GM19043 (cell line): Measurements from ENCODE around the gene FOXC1.

Experiments
- ATAC-seq: cut with Tn5 transposase; IDR thresholded peaks from one replicate; pipeline ENCODE4 v1.9.1; 2021; ENCODE audit warnings: low read depth; ENCODE audit not compliant: unreplicated experiment

The FOXC1 gene

DNA sequence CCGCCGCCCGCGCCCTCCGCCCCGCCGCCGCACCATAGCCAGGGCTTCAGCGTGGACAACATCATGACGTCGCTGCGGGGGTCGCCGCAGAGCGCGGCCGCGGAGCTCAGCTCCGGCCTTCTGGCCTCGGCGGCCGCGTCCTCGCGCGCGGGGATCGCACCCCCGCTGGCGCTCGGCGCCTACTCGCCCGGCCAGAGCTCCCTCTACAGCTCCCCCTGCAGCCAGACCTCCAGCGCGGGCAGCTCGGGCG is 1.5 kb downstream of the FOXC1 start:
- no peak for ATAC-seq

DNA sequence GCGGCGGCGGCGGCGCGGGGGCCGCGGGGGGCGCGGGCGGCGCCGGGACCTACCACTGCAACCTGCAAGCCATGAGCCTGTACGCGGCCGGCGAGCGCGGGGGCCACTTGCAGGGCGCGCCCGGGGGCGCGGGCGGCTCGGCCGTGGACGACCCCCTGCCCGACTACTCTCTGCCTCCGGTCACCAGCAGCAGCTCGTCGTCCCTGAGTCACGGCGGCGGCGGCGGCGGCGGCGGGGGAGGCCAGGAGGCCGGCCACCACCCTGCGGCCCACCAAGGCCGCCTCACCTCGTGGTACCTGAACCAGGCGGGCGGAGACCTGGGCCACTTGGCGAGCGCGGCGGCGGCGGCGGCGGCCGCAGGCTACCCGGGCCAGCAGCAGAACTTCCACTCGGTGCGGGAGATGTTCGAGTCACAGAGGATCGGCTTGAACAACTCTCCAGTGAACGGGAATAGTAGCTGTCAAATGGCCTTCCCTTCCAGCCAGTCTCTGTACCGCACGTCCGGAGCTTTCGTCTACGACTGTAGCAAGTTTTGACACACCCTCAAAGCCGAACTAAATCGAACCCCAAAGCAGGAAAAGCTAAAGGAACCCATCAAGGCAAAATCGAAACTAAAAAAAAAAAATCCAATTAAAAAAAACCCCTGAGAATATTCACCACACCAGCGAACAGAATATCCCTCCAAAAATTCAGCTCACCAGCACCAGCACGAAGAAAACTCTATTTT is 2.0 kb downstream of the FOXC1 start:
- ATAC-seq = no peak

DNA sequence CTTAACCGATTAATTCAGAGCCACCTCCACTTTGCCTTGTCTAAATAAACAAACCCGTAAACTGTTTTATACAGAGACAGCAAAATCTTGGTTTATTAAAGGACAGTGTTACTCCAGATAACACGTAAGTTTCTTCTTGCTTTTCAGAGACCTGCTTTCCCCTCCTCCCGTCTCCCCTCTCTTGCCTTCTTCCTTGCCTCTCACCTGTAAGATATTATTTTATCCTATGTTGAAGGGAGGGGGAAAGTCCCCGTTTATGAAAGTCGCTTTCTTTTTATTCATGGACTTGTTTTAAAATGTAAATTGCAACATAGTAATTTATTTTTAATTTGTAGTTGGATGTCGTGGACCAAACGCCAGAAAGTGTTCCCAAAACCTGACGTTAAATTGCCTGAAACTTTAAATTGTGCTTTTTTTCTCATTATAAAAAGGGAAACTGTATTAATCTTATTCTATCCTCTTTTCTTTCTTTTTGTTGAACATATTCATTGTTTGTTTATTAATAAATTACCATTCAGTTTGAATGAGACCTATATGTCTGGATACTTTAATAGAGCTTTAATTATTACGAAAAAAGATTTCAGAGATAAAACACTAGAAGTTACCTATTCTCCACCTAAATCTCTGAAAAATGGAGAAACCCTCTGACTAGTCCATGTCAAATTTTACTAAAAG is 2.7 kb downstream of the FOXC1 start:
- no peak for ATAC-seq

DNA sequence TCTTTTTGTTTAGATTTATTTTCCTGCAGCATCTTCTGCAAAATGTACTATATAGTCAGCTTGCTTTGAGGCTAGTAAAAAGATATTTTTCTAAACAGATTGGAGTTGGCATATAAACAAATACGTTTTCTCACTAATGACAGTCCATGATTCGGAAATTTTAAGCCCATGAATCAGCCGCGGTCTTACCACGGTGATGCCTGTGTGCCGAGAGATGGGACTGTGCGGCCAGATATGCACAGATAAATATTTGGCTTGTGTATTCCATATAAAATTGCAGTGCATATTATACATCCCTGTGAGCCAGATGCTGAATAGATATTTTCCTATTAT is 3.2 kb downstream of the FOXC1 start:
- no peak for ATAC-seq

DNA sequence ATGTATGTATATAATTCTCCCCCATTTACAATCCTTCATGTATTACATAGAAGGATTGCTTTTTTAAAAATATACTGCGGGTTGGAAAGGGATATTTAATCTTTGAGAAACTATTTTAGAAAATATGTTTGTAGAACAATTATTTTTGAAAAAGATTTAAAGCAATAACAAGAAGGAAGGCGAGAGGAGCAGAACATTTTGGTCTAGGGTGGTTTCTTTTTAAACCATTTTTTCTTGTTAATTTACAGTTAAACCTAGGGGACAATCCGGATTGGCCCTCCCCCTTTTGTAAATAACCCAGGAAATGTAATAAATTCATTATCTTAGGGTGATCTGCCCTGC is 3.6 kb downstream of the FOXC1 start:
- ATAC-seq = no peak

DNA sequence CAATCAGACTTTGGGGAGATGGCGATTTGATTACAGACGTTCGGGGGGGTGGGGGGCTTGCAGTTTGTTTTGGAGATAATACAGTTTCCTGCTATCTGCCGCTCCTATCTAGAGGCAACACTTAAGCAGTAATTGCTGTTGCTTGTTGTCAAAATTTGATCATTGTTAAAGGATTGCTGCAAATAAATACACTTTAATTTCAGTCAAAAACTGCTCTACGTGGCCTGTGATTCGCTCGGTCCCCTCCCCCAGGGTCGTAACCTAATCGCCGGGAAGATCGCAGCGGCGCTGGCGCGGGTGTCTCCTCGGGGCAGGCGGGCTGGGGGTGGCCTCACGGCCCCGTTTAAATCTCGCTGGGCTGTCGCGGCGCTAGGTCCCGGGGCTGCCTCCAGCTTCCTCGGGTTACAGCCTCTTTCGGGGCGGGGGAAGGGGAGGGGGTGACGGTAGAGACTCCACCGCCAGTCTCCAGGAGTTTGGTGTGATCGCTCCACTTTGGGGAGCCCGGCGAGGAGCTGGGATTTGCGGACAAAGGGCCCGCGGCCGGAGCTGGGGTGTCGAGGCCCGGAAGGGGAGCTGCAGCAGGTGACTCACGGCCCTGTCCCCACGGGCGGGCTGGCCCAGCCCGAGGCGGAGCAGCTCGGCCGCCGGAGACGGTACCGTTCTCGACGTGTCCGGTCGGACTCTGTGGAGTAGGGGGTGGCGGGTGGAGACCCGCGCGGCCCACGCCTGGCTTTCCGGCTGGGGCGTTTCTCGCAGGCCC is 4.2 kb downstream of the FOXC1 start:
- no peak for ATAC-seq

DNA sequence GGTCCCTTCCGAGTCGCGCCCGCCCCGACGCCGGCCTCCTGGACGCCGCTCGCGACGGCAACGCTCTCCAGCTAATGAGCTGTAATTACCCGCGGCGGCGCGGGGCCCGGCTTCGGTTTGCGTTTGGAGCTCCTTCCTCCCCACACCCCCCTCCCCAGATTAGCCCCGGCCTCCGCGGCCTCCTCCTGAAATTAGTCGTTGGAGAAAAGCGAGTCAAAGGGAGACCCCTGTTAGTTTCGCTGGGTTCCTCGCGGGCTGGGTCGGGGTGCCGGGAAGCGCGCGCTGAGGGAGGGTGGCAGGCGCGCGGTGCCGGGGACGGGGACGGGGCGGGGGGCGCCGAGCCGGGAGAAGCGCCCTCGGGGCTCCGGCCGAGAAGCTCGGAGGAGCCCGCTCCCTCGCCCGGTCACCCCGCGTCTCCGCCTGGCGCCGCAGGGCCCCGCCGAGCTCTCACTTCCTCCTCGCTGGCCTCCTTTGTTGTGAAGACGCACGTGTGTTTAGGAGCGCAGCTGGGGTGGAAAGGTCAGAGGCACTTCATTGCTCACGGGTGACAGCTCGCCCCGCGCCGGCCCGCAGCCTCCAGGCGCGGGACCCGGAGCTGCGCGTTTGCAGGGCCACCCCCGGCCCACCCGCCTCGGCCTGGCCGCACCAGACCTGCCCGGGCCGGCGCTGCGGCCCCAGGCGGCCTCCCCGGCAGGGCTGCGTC is 4.9 kb downstream of the FOXC1 start:
- no peak for ATAC-seq

DNA sequence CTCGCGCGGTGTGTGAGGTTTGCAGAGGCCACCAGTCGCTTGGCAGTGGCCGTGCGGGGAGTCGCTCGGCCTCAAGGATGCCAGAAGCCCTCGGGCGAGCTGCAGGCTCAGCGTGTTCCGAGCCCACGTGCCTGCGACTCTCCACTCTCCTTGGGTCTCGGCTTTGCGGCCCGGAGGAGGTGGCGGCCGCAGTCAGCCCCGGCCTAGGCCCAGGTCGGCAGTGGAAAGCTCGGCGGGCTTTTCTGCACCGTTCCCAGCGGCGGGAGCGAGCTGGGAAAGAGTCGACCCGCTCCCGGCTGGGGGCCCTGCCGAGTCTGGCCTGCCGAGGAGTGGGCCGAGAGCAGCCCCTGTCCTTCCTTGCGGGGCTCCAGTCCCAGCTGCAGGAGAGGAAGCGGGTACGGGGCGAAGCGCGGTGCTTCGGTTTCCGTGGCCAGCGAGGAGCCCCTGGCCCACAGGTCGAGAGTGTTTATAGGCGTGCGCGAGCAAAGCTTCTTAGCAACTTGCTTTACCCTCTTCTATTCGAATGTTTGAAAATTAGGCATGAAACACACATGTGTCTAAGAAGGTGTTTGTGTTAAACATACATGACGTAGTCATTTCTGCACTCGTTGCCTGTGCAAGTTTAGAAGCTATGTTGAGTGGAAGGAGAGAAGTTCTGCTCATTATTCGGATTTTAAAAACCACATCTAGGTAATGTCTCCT is 5.6 kb downstream of the FOXC1 start:
- ATAC-seq = no peak

DNA sequence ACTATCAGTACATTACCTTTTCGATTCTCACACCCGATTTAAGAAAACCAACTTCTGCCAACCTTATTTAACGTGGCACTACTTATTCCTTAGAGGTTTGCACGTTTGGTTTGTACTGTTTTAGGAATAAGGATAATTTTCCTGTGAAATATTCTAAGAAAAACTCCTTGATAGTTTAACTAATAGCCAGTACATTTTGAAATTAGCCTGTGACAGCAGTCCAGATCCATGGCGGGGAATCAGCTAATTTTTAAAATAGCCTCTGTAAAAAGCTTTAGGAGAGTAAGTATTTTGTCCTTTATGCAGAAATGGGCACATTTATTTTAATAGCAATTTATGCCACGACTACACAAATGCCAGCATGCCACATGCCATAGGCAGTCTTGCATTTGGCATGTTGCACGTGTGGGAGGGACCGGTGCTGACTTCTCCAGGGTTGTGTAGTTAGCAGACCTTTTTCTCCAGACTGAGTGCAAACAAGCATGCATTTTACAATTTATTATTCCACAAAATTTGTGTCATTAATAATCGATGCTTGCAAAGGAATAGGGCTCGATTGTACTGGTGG is 6.2 kb downstream of the FOXC1 start:
- no peak for ATAC-seq

DNA sequence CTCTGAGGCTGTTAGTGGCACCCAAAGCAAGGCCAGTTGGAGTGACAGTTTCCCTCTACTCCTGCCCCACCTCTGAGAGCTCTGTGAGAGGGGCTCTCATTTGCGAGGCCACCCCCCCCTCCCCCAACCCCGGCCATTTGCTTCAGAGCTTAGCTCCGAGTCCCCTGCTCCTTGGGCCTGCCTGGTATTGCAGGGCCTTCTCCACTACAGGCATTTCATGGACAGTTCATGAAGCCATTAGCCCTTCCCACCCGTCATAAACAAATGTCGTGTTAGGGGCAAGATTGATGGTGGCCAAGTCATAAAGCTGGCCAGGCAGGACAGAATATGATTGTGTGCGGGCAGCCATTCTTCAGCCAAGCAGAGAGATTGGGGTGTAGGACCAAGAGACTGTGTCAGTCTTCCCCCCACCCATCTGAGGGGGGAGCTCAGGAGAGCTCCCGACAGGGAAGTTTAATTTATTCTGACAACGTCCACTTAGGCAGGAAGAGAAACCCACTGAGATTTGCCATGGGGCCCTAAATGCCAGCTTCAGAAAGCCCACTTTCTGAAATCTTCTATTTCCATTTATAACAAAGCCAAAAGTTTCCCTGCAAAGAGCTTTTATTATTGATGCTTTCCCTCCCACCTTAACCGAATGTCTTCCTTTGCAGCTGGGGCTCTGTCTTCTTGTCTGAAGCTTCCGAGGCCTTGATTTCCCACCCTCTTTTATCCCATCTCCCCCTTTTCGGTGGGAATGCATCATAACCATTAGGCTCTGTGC is 7.2 kb downstream of the FOXC1 start:
- no peak for ATAC-seq

DNA sequence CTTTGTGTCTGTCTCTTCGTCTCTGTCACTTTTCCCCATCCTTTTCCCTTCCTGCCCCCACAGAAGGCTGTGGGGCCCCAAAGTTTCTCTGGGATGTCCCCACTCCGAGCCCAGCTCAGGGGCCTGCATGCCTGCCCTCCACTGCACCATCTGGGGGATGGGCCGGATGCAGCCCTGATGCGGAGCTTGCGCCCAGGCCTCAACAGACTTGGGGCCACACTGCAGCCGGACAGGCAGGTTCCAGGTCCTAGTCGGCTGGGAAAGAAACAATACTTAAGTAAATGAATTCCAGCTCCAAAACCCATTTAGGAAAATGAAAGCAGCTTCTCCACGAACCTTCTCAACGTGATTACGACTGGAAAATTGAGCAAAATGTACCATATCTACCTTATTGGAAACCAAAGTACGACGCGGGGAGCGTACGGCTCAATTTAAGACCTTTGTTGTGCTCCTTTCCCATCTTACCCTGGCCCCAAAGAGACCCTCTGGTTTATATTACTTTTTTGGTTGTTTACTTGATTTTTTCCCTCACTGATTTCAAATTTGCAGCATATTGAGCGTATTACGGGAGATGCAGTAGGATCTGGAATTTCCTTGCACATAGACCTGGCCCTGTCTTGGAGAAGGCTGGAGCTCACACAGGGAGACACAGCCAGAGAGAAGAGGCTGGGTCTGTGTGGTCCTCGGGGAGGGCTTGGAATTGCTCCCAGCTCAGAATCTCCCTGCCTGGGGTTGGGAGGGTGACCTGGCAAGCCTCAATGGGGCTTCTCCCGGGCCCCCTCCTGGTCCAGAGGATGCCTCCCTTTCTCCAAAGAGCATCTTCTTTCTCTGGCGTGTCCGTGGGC is 8.0 kb downstream of the FOXC1 start:
- ATAC-seq = no peak

DNA sequence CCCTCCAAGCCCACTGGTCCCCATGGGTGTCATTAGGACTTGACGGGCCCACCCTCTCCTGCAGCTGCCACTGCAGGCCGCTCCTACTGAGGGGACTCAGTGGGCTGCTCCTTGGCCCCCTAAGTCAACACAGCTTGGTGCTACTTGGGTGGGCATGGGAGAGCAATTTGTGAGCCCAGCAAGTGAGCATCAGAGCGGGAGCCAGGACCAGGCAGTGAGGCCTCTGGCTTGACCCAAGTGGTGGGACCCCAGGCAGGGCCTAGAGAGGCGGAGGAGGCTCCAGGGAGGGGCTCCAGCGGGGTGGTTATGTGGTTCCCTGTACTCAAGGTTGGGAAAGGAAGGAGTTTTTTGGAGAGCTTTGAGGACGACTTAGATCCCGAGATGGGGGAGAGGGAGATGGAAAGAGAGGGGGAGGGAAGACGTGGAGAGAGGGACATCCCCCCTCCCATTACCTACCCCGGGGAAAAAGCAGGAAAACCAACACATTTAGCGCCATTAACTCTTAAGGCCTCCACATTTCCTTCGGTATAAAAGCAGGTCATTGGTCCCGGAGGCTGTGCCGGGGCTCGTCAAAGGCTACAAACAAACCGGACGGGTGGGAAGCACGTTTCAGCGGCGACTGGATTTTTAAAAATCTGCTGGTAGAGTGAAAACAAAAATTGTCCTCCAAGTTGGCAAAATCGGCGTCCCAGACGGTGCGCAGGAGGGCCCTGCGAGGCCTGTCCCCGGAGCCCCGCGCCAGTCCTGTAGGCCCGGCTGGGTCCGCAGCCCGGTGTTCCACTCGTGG is 8.8 kb downstream of the FOXC1 start:
- no peak for ATAC-seq

DNA sequence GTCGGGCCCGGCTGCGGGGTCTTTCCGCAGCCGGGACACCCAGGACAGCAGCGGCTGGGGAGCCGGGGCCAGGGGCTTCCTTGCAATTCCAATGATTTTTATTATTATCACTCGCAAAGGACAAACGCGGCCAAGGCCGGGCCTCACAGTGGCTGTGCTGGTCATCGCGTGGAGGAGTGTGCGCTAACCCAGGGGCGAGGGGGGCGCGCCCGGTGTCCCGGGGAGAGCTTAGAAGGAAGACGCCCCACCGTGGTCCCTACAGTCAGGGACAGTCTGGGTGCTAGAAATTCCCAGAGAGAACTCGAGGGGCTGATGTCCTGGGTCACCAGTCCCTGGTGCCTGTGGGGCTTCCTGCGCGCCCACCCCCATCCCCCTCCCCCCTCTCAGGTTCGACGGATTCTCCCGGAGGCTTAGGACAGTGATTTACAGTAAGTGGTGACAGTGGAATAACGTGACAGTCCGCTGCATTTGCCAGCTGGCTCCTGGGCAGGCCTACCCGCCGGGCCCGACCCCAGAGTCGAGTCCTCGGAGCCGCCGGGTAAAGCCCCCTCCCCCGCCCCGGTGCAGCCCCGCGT is 9.5 kb downstream of the FOXC1 start:
- no peak for ATAC-seq

DNA sequence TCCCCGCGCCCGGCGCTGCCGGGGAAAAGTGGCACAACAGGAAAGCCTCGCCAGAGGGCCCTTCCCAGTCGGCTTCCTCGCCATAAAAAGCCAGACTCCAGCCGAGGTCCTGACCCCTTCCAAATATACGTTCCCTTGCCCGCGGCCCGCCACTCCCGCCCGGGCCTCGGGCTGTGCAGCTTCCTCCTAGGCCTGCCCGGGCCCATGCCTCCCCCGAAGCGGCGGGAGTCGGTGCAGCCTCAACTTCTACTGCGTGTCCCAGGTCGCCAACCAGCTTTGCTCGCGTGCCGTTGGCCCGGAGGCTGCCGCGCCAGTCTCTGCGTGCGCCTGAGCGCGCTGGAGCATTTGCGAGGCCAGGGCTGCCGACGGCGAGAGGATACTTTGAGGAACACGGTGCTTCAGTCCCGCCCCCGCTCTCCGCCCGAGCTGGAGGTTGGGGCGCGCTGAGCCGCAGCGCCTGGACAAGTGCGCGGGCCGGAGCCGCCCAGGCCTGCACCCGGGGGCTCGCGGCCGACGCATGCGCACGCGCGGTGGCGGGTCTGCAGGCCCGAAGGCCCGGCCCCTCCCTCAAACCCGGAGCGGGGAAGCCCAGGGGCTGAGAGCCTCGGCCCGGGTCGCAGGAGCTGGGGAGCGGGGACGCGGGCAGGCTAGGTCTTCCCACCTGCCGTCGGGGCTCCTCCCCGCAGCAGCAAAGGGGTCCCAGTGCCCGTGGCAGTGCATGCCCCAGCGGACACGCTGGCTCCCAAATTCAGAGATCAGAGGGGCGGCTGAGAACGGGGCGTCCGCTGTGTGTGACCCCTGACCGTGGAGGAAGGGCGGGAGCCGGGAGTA is 10.2 kb downstream of the FOXC1 start:
- ATAC-seq = no peak

DNA sequence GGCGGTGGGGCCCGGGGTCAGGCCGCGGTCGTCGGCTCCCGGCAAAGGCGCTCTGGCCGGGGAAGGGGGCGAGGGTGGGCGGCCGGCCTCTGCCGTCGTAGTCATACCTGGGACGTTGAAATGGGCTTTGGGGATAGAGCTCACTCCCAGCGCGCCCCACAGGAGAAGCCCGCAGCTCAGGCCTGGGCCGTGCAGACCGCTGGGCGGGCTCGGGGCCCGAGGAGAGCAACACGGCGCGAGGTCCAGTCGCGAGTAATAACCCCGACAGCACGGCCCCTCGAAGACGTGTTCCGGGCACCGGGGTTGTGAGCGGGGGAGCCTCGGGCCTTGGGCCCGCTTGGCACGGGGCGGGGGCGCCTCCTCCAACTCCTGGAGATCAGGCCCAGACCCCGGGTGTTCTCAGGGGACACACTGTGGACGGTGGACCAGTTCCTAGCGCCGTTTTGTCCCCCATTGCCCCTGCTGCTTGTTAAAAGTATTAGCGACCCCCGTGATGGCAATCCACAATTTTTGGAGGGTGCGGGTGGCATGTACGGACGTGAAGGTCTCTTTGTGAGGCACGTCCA is 10.9 kb downstream of the FOXC1 start:
- no peak for ATAC-seq

DNA sequence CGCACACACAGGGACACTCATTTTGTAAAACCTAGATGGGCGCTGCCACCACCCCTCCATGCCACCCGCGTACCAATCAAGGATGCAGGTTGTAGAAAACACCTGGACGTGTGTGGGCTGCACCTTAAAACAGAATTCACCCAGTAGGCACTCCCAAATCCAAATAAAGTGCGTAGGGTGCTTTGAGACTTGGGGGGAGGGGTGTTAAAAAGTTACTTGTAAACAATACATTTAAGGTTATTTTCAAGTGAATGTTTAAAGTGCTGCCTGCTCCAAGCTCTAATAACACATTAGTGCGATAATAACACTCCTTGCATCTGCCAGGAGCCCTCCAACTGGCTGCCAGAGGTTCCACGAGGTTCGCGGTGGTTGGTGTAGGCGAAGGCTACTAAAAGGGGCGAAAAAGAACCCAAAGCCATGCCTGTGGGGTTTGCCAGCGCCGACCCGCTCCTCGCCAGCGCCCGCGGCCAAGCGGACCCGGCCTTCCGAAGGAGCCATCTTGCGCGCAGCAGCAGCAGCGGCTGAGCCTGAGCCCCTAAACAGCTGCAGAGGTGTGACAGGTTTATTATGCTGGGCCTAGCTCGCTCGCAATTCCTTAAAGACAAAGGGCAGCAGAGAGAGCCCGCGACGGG is 11.5 kb downstream of the FOXC1 start:
- ATAC-seq = no peak
